ENCODE data around the gene PPP4R3A. TPM values are rescaled to one million over a fixed set of nuclear protein-coding genes. Genes with fewer than 3 reads are reported as not detected.
"Not testable (repeated sequence)": the region's sequence is repeated elsewhere in the genome, so short reads cannot be mapped to it uniquely, and the experiment has no call there.

Gene PPP4R3A
- total RNA-seq, 1 experiment from 2014 or later = 74.4 TPM

GRCh38 chr14:91438845-91439244 is 71.3 kb downstream of the PPP4R3A start:
- POLR2A ChIA-PET (ENCODE audit: unreplicated experiment) = no interaction called here
- H3K79me2 ChIP-seq (ENCODE audit: low read length) = no peaks in the 10 kb centered on the region
- H3K27ac ChIP-seq (ENCODE audit: low read length) = no peak overlapping the region
- no peaks in the 10 kb centered on the region for H3K9me3 ChIP-seq (ENCODE audit: low read length)
- intact Hi-C loops (cut with micrococcal nuclease) = no loop called here
- no peaks in the 10 kb centered on the region for H3F3A ChIP-seq (ENCODE audit: low read length, unreplicated experiment)
- no peaks in the 10 kb centered on the region for H3K27me3 ChIP-seq (ENCODE audit: low read length)
- no peaks in the 10 kb centered on the region for H4K20me1 ChIP-seq (ENCODE audit: low read length)
- H3K4me3 ChIP-seq (ENCODE audit: low read length) = no peak overlapping the region
- ATAC-seq (no peak), DNase-seq (no peak)
- H3K9me2 ChIP-seq (replicated peaks; ENCODE audit: low read length) = no peaks in the 10 kb centered on the region
- CTCF ChIA-PET = no interaction called here
- TF ChIP-seq EZH2phosphoT487 (IDR thresholded peaks at IDR 0.05; ENCODE audit: borderline replicate concordance, low read length) (no peak), CTCF (conservative IDR thresholded peaks at IDR 0.05; ENCODE audit: low read depth, low read length) (no peak), EZH2 (IDR thresholded peaks at IDR 0.05; ENCODE audit: low read length, unreplicated experiment) (no peak)
- H3K4me1 ChIP-seq (ENCODE audit: insufficient read depth, low read length) = no peaks in the 10 kb centered on the region
- BruUV-seq (replicated peaks) = no TSS peak
- H2AFZ ChIP-seq (ENCODE audit: low read length) = no peak overlapping the region
- no peak overlapping the region for H3K9ac ChIP-seq (ENCODE audit: low read length)
- no peak overlapping the region for H3K4me2 ChIP-seq (ENCODE audit: low read length)
- no peaks in the 10 kb centered on the region for H3K36me3 ChIP-seq (ENCODE audit: low read depth, low read length)

- H3K36me3 ChIP-seq (ENCODE audit: low read depth, low read length); BruUV-seq (replicated peaks); H2AFZ ChIP-seq (ENCODE audit: low read length); H4K20me1 ChIP-seq (ENCODE audit: low read length); H3K4me1 ChIP-seq (ENCODE audit: insufficient read depth, low read length); H3K4me3 ChIP-seq (ENCODE audit: low read length); H3K79me2 ChIP-seq (ENCODE audit: low read length); DNase-seq; H3K9me2 ChIP-seq (replicated peaks; ENCODE audit: low read length); H3K4me2 ChIP-seq (ENCODE audit: low read length); H3K9ac ChIP-seq (ENCODE audit: low read length); CTCF ChIA-PET; H3K27me3 ChIP-seq (ENCODE audit: low read length); H3K27ac ChIP-seq (ENCODE audit: low read length); POLR2A ChIA-PET (ENCODE audit: unreplicated experiment); H3F3A ChIP-seq (ENCODE audit: low read length, unreplicated experiment); ATAC-seq; intact Hi-C loops (cut with micrococcal nuclease); H3K9me3 ChIP-seq (ENCODE audit: low read length): not testable (repeated sequence)
These were observed 73.8 kb downstream of the PPP4R3A start for GRCh38 chr14:91436266-91436665.

- Histone ChIP-seq H3K27ac (ENCODE audit: low read length) (no peak overlapping the region), H3K4me3 (ENCODE audit: low read length) (no peak overlapping the region), H3K79me2 (ENCODE audit: low read length) (no peaks in the 10 kb centered on the region), H2AFZ (ENCODE audit: low read length) (no peak overlapping the region), H3K4me2 (ENCODE audit: low read length) (no peak overlapping the region), H3K4me1 (ENCODE audit: insufficient read depth, low read length) (no peaks in the 10 kb centered on the region), H3K9me3 (ENCODE audit: low read length) (no peaks in the 10 kb centered on the region), H3K27me3 (ENCODE audit: low read length) (no peaks in the 10 kb centered on the region), H3K9ac (ENCODE audit: low read length) (no peak overlapping the region), H3F3A (ENCODE audit: low read length, unreplicated experiment) (no peaks in the 10 kb centered on the region), H4K20me1 (ENCODE audit: low read length) (no peaks in the 10 kb centered on the region), H3K9me2 (replicated peaks; ENCODE audit: low read length) (no peaks in the 10 kb centered on the region), H3K36me3 (ENCODE audit: low read depth, low read length) (no peaks in the 10 kb centered on the region)
- TF ChIP-seq EZH2phosphoT487 (IDR thresholded peaks at IDR 0.05; ENCODE audit: borderline replicate concordance, low read length) (no peak), EZH2 (IDR thresholded peaks at IDR 0.05; ENCODE audit: low read length, unreplicated experiment) (no peak)
- BruUV-seq (replicated peaks) = no TSS peak
- no peak for ATAC-seq
- intact Hi-C loops (cut with micrococcal nuclease) = no loop called here
- CTCF ChIA-PET = no interaction called here
- POLR2A ChIA-PET (ENCODE audit: unreplicated experiment) = no interaction called here
- no peak for DNase-seq
These were observed 80.7 kb downstream of the PPP4R3A start for GRCh38 chr14:91429385-91429784.

- H3K9ac ChIP-seq (ENCODE audit: low read length); H3K4me2 ChIP-seq (ENCODE audit: low read length); ATAC-seq; CTCF ChIA-PET; H3K4me3 ChIP-seq (ENCODE audit: low read length); H4K20me1 ChIP-seq (ENCODE audit: low read length); H3K9me2 ChIP-seq (replicated peaks; ENCODE audit: low read length); H3K27ac ChIP-seq (ENCODE audit: low read length); DNase-seq; H3K27me3 ChIP-seq (ENCODE audit: low read length); H3K4me1 ChIP-seq (ENCODE audit: insufficient read depth, low read length); H3K79me2 ChIP-seq (ENCODE audit: low read length); intact Hi-C loops (cut with micrococcal nuclease); BruUV-seq (replicated peaks); H2AFZ ChIP-seq (ENCODE audit: low read length); POLR2A ChIA-PET (ENCODE audit: unreplicated experiment); H3K9me3 ChIP-seq (ENCODE audit: low read length); H3K36me3 ChIP-seq (ENCODE audit: low read depth, low read length); H3F3A ChIP-seq (ENCODE audit: low read length, unreplicated experiment): not testable (repeated sequence)
These were observed 81.2 kb downstream of the PPP4R3A start for GRCh38 chr14:91428931-91429330.

GRCh38 chr14:91425531-91425944 is 84.6 kb downstream of the PPP4R3A start:
- intact Hi-C loops (cut with micrococcal nuclease); H4K20me1 ChIP-seq (ENCODE audit: low read length); ATAC-seq; H3K27ac ChIP-seq (ENCODE audit: low read length); H3K27me3 ChIP-seq (ENCODE audit: low read length); H3K4me3 ChIP-seq (ENCODE audit: low read length); H3K79me2 ChIP-seq (ENCODE audit: low read length); H3K9me2 ChIP-seq (replicated peaks; ENCODE audit: low read length); DNase-seq; CTCF ChIA-PET; BruUV-seq (replicated peaks); H2AFZ ChIP-seq (ENCODE audit: low read length); H3K9me3 ChIP-seq (ENCODE audit: low read length); H3F3A ChIP-seq (ENCODE audit: low read length, unreplicated experiment); H3K4me2 ChIP-seq (ENCODE audit: low read length); H3K4me1 ChIP-seq (ENCODE audit: insufficient read depth, low read length); H3K9ac ChIP-seq (ENCODE audit: low read length); POLR2A ChIA-PET (ENCODE audit: unreplicated experiment); H3K36me3 ChIP-seq (ENCODE audit: low read depth, low read length): not testable (repeated sequence)

Measured in PC-3 (cell line).